ACHN (cell line): Measurements from ENCODE around the gene CFAP54.
A peak's percentile ranks its signal among the peaks of the same experiment; 100 is the strongest.
"Not testable (repeated sequence)": the region's sequence is repeated elsewhere in the genome, so short reads cannot be mapped to it uniquely, and the experiment has no call there.

Experiments
- DNase-seq: peaks from one replicate; pipeline ENCODE4 v3.0.0-alpha.2; 2015
- in situ Hi-C: cut with HindIII; loops from 2 replicates; pipeline ENCODE4 v1.10.0; 2017; ENCODE audit warnings: low sequenced_read_pairs, low pct_ligation_motif_present, low pct_unique_long_range_greater_than_20kb

The CFAP54 gene

DNA sequence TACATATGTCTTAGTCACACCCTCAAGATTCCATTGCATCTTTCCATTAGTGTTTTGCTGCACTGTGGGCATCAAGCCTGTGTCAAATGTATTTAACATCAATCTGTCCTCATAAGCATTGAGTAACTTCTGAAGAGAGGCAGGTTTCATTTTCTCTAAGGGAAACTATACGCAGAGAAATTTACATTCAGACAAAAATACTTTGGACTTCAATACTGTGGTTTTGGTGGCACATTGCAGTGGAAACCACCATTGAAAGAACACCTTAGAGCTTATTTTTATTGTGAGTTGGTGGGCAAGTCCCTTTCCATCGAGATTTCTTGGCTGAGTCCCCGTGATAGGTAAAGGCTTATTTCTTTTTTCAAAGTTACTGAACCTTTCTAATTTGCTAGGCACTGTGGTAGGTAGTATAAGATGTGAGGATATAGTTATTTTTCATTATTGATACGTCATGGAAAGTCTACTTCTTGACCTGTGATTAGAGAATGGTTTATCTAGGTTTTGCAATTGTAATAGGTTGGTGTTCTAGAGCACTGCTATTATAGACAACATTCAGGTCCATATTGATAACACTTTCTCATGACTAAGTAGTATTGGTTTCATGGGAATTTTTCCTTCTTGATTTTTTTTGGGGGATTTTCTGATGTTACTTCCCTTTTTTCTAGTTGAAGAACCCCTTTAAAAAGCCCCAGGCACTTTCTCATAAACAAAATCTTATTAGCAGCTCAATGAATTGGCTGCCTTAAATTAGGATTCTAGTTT is 81.9 kb downstream of the CFAP54 start:
- no peak for DNase-seq
- in situ Hi-C loops: no loop called here

DNA sequence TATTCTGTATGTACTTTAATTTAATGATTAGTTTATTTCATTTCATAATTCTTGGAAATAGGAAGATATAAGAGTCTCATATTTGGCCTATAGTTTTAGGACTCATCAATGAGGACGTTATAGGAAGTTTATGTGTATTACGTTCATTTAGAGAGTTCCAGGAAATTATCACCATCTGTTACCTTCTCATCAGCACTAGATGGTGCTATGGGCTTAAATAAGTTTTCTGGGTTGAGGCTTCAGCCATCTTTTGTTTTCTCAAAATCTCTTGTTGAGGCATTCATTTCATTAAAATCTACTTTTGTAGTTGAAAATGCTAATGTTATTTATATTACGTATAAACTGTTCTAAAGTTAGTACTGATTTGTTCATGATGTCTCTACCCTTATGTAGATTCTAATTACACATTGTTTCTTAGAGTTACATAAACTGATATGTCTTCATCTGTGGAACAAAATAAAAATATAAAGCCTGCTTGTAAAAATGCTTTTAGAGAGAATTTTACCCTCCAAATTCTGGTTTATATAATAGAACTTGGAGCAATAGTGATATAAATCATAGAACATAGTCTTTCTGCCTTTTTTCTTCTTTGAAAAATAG is 89.2 kb downstream of the CFAP54 start:
- in situ Hi-C loops: loop anchor here (25.0 kb wide), 1 partner anchor 409 kb away; no protein-coding TSS in a partner anchor

DNA sequence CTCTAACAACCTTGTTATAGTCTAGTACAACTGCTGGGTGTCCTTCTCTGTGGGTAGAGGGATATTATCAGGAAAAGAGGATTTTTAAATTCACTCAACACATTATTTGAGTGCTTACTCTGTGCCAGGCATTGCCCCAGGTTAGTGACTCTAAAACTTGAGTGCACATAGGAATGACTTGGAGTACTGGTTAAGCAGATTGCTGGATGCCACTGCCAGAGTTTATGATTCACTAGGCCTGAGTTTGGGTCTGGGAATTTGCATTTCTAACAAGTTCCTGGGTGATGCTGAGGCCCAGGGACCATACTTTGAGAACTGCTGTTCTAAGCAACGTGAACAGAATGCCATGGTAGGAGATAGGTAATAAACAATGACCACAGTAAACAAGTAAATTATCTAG is 96.6 kb downstream of the CFAP54 start:
- in situ Hi-C loops: loop anchor here (25.0 kb wide), 1 partner anchor 401 kb away; no protein-coding TSS in a partner anchor
- no peak for DNase-seq

More for the DNA sequence above, 89.2 kb downstream of the CFAP54 start:
- DNase-seq: peak; percentile 86

DNA sequence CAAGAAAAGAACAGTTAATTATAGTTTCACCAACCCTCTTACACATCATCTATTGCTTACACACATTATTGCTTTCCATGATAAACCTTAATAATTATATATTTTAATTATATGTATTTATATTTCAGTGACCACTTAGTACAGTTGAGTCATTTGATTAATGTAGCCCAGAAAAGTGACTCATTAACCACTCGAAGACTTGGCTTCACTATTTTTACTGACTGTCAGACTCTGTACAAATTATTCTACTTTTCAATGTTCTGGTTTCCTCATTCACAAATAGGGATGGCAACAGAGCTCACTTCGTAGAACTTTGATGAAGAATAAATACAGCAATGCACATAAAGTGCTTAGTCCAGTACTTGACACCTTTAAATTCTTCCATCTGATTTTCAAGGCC is 98.3 kb downstream of the CFAP54 start:
- in situ Hi-C loops: loop anchor here (25.0 kb wide), 1 partner anchor 400 kb away; no protein-coding TSS in a partner anchor
- DNase-seq: no peak

DNA sequence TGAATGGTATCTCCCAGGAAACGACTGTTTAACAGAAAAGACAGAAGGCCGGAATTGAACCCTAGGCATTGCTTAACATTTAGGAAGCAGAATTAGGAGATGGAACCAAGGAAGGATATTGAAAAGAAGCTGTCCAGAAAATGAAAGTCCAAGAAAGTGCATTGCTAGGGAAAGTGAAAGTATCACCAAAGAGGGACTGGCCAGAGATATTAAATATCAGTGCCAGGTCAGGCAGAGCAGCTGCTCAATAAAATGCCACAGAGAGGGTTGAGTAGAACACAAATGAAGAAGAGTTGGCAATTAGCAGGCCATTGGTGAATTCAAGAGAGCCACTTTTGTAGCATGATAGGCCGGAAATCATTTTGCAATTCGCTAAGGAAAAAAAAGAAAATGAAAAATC is 101.6 kb downstream of the CFAP54 start:
- DNase-seq: no peak
- in situ Hi-C loops: loop anchor here (25.0 kb wide), 1 partner anchor 396 kb away; no protein-coding TSS in a partner anchor

DNA sequence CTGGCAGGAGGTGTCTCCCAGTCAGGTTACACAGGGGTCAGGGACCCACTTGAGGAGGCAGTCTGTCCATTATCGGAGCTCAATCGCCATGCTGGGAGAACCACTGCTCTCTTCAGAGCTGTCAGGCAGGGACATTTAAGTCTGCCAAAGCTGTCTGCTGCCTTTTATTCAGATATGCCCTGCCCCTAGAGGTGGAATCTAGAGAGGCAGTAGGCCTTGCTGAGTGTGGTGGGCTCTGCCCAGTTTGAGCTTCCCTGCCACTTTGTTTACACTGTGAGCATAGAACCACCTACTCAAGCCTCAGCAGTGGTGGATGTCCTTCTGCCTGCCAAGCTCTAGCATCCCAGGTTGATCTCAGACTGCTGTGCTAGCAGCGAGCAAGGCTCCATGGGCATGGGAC is 115.0 kb downstream of the CFAP54 start:
- in situ Hi-C loops, DNase-seq: not testable (repeated sequence)

DNA sequence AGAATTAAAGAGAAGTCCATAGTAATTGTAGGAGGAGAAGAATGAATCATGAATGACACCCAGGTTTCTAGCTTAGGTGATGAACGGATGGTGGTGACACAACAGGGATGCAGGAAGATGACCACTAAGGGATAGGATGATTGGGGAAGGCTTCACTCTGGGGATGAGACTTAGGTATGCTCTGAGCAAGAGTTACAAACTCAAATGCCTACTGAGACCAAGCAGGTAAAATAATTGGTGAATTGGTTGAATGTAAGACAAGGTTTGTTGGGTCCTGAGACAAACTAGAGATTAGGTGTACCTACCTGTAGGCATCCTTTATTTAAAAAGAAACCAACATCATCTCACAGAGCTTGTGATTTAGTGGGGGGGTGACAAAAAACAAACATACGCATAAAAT is 116.3 kb downstream of the CFAP54 start:
- no peak for DNase-seq
- in situ Hi-C loops: no loop called here

DNA sequence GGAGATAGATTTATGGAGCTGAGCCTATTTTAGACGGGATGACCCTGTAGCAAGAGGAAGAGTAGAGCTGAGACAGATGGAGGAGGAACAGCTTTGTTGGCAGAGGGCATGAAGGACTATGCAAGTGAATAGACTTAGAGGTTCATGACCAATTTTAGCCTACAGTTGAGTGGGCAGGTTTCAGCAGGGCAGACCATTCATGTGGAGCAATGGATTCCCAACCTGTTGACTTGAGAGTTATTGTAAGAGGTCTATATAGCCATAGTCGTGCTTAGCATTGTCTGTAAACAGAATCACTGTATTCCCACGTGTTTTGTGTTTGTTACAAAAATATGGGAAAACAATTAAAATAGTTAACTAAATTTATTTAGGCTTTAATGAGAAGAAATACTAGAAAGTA is 116.8 kb downstream of the CFAP54 start:
- in situ Hi-C loops: no loop called here
- DNase-seq: no peak

DNA sequence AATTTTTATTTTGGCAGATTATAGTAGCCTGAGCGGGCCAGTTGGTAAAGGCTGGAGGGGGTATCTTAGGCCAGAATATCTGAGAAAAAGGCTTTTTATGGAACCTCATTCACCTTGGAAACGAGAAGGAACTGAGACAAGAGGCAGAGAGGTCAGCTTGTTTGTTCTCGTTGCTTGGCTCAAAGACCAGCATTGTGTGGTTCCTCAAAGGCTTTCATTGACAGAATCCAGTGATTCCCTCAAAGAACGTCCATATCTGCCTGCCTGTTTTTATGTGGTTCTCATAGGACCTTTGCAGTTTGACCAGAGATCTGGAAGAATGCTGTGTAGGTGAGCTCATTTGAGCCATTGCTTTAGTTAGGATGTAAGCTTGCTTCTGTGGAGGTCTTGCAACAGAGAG is 117.3 kb downstream of the CFAP54 start:
- in situ Hi-C loops: no loop called here
- DNase-seq: no peak

DNA sequence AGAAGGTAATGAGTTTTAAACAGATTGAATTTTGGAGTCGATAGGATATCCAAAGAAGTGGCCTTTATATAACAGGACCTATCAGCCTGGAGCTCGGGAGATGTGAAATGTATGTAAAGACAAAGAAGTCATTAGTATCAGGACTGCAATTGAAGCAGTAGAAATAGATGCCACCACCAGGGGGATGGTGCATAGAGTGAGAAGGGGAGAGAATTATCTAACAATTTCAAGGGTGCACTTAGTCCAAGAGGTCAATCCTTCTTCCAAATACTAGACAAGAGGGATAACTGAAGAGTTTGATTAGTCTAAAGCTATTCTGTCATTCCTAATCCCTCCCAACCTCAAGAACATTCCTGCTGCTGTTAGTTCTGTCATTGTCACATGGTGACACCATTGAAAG is 127.8 kb downstream of the CFAP54 start:
- in situ Hi-C loops: no loop called here

DNA sequence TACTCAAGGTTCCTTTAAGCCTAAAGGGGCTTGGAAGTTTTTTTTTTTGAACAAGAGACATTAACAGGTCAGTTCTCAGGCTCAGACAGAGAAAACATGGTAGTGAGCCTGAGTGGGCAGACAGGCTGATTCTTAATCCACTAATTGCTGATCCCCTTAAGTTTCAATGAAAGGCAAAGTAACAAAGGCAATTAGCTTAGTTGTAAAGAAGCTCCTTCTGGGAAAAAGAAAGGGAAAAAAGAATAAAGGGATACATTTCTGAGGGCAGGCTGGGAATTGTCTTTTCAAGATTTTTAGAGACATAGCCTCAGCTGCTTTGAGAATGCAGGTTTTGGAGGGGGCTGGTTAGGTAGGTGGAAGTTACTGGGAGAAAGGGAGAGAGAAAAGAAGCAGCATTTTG is 133.8 kb downstream of the CFAP54 start:
- no peak for DNase-seq
- in situ Hi-C loops: no loop called here

More for the DNA sequence above, 127.8 kb downstream of the CFAP54 start:
- peak; percentile 24 for DNase-seq

DNA sequence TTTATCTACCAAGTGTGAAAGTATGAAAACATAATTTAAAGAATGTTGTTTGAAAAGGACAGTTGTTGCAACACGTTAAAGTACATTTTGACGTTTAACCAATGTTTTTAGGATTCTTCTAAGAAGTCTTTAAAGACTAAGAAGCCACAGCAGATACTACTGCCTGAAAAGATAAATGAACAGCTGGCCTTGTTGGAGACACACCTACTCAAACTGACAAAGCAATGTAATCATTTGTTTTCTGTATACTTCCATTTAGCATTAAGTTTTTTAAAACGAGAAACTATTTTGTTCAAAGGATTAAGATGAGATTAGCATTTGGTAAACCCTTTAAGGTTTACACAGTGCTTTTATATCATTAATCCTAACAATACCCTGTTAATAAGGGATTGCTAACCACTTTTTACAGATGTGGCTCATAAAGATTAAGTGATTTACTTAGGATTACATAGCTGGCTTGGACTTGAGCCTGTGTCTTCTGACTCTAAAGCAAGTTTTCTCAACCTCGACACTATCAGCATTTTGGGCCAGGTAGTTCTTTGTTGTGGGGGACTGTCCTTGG is 134.4 kb downstream of the CFAP54 start:
- in situ Hi-C loops: no loop called here
- DNase-seq: no peak

DNA sequence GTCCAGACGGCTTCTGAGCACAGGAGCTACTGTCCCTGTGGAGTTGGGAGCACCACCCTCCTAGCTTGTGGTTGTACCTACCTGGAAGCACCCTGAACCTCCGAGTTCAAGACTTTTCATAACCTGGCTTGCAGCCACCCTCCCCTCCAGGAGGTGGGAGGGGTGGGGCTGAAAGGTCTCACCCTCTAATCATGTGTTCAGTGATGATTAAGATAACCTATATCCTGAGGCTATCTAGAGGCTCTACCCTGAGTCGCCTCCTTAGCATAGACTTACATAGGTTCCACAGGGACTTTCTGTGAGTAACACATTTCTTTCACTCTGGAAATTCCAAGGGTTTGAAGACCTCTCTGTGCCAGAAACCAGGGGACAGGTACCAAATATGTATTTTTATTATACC is 146.5 kb downstream of the CFAP54 start:
- DNase-seq: no peak
- in situ Hi-C loops: no loop called here

DNA sequence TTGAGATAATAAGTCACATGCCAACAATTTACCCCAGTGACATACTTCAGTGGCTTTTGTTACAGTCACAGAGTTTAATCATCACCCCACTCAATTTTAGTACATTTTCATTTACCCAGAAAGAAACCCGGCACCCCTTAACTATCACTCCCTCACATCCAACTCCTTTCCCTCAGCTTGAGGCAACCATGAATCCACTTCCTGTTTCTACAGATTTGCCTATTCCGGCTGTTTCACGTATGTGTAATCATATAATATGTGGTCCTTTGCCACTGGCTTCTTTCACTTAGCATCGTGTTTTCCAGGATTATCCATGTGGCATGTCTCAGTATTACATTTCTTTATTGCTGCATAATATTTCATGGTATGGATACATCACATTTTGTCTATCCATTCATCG is 147.5 kb downstream of the CFAP54 start:
- DNase-seq: no peak
- in situ Hi-C loops: no loop called here

DNA sequence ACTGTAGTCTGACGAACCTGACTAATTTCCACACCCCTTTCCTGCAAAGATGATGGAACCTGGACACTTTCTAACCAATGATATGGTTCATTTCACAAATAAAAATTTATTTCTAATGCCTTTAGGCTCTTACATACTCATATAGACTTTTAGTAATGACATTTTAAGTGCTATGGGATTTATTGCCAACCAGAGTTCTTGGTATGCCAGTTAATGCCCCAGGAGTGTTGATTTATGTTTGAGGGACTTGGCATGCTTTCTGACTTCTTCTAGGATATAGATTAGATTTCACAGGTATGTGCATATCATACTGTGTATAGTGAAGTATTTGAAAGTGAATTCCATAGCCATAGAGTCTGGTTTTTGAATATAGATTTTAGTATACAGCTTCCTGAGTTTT is 159.5 kb downstream of the CFAP54 start:
- DNase-seq: no peak
- in situ Hi-C loops: no loop called here

DNA sequence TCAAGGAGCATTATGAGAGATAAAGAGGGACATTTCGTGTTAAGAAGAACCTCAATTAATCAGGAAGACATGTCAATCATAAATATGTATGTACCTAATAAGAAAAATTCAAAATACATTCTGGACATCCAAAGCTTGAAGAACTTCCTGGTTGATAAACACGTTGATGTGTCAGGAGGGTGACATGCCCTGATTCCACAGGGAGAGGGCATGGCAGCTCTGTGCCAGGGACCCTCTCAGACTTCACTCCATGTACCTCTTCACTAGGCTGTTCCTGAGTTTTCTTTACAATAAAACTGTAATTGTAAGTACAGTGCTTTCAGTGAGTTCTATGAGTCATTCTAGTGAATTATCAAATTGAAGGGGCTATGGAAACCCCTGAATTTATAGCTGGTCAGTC is 163.5 kb downstream of the CFAP54 start:
- no peak for DNase-seq
- in situ Hi-C loops: loop anchor here (25.0 kb wide), 1 partner anchor 109 kb away; no protein-coding TSS in a partner anchor

DNA sequence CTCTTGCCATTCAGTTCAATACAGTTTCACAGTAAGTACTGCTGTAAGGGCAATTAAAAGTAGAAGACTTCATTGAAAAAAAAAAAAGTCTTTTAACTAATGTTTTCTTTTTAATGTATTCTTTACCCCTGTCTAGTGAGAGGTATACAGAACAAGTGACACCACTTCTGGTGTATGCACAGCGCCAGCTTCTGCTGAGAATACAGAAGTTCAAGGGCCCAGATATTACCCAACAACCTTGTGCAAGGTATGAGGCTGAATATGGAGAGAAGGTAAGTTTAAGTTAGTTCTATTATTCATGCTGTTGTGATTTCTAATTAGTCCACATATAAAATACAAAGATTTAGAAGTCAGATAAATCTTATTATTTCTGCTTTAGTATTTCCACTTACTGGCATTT is 168.7 kb downstream of the CFAP54 start:
- DNase-seq: no peak
- in situ Hi-C loops: loop anchor here (25.0 kb wide), 1 partner anchor 104 kb away; no protein-coding TSS in a partner anchor

DNA sequence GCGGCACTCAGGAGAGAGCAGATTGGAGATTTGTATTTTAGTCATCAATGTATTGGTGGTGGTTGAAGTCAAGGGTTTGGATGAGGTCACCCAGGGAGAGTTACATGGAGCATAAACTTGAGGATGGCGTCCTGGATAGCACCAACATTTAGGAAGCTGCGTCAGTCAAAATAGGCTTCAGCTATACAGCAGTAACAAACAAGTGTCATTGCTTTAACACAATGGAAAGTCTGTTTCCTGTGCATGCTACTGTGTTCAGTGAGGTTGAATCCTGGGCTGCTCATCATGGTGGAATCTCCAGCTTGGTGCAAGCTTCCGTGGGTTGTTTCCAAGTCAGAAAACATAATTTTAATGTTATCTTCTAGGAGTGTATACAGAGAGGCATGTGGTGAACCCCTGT is 180.4 kb downstream of the CFAP54 start:
- in situ Hi-C loops: loop anchor here (25.0 kb wide), 1 partner anchor 93 kb away; no protein-coding TSS in a partner anchor
- no peak for DNase-seq

DNA sequence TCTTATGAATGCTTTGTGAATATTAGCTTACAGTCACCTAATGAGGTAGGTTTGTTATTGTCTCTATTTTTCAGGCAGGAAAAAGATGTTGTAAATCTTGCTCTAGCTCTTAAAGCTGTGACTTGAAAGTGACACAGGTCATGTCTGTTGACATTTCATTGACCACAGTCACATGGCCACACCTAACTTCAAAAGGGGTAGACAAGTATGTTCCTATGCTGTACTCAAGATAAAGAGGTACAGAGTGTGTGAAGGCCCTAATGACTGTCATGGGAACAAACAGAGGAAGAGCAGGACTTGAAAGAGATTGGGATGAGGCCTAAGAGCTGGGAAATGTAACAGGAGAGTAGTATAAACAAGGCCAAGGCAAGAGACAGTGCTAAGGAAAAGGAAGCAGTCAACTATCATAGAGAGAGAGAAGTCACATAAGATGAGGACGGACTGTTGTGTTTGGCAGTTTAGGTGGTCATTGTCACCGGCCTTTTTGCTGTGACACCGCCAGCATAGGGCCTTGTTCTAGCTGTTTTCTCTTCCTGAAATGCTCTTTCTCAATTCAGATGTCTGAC is 181.0 kb downstream of the CFAP54 start:
- DNase-seq: no peak
- in situ Hi-C loops: loop anchor here (25.0 kb wide), 1 partner anchor 92 kb away; no protein-coding TSS in a partner anchor
